ENCODE results near the gene EFCAB6. TPM values are rescaled to one million over a fixed set of nuclear protein-coding genes. Genes with fewer than 3 reads are reported as not detected.

The EFCAB6 gene
- total RNA-seq, 1 experiment from 2014 or later = not detected

DNA sequence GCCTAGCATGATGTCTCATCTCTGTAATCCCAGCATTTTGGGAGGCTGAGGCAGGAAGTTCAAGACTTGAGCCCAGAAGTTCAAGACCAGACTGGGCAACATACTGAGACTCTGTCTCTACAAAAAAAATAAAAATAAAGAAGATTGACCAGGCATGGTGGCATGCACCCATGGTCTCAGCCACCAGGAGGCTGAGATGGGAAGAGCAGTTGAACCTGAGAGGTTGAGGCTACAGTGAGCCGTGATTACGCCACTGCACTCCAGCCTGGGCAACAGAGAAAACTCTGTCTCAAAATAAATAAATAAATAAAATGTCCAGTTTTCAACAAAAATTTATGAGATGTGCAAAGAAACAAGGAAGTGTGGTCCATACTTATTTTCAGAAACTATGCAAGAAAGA lies 28.3 kb downstream of the EFCAB6 start:
- H3K36me3 ChIP-seq (ENCODE audit: control insufficient read depth, insufficient read depth, low read length) = no peaks in the 10 kb centered on the region
- POLR2A ChIA-PET = no interaction called here
- H3K4me1 ChIP-seq = no peaks in the 10 kb centered on the region
- H3K4me3 ChIP-seq (ENCODE audit: low read depth, low read length) = no peak overlapping the region
- intact Hi-C loops (cut with micrococcal nuclease; ENCODE audit: unreplicated experiment) = no loop called here
- no peaks in the 10 kb centered on the region for H3K9me3 Mint-ChIP-seq (ENCODE audit: unreplicated experiment)
- peaks cover 5% of the 10 kb centered on the region; the same call in 1 of the 2 replicates for H3K9me3 ChIP-seq
- no TSS peak for BruUV-seq (replicated peaks)
- TF ChIP-seq, protein P1, sequence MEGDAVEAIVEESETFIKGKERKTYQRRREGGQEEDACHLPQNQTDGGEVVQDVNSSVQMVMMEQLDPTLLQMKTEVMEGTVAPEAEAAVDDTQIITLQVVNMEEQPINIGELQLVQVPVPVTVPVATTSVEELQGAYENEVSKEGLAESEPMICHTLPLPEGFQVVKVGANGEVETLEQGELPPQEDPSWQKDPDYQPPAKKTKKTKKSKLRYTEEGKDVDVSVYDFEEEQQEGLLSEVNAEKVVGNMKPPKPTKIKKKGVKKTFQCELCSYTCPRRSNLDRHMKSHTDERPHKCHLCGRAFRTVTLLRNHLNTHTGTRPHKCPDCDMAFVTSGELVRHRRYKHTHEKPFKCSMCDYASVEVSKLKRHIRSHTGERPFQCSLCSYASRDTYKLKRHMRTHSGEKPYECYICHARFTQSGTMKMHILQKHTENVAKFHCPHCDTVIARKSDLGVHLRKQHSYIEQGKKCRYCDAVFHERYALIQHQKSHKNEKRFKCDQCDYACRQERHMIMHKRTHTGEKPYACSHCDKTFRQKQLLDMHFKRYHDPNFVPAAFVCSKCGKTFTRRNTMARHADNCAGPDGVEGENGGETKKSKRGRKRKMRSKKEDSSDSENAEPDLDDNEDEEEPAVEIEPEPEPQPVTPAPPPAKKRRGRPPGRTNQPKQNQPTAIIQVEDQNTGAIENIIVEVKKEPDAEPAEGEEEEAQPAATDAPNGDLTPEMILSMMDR (IDR thresholded peaks at IDR 0.05; ENCODE audit: insufficient read depth in 1 of 2, low read depth in 1 of 2, low read length in 1 of 2, severe bottlenecking in 1 of 2, unreplicated experiment in 1 of 2) = no peak
- H3K36me3 Mint-ChIP-seq (ENCODE audit: insufficient read depth, unreplicated experiment) = no peaks in the 10 kb centered on the region
- no peak overlapping the region for H3K4me3 Mint-ChIP-seq (ENCODE audit: unreplicated experiment)
- H3K27ac Mint-ChIP-seq (ENCODE audit: unreplicated experiment) = no peak overlapping the region
- no peaks in the 10 kb centered on the region for H3K4me1 Mint-ChIP-seq (ENCODE audit: low read depth, unreplicated experiment)
- CTCF ChIA-PET = no interaction called here
- DNase-seq = peak in 1 of 2 experiments; percentile 5
- H3K27me3 ChIP-seq (replicated peaks; ENCODE audit: control insufficient read depth, insufficient read depth, low read length) = no peaks in the 10 kb centered on the region
- H3K27me3 Mint-ChIP-seq (ENCODE audit: insufficient read depth, unreplicated experiment) = peaks cover 4% of the 10 kb centered on the region

DNA sequence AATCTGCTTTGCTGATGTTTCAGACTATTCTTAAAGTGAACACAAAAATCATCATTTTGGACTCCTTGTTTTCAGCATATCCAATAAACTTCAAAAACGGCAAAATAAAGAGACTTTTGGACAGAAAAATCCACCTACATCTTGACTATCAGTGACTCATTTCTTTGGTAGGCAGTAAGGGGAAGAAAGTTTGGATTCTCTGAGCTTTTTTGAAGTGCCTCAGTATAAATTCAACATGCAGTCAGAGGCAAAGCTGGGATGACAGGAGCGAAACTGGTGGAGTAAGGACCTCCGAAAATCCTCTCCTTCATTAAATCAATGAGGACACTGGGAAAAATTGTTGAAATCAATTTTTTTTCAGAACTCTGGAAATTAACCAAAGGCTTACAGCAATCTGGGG lies 29.7 kb downstream of the EFCAB6 start:
- BruUV-seq (replicated peaks) = no TSS peak
- Histone ChIP-seq H3K27me3 (replicated peaks; ENCODE audit: control insufficient read depth, insufficient read depth, low read length) (no peaks in the 10 kb centered on the region; the same call in 1 of the 2 replicates), H3K4me1 (no peaks in the 10 kb centered on the region), H3K36me3 (ENCODE audit: control insufficient read depth, insufficient read depth, low read length) (no peaks in the 10 kb centered on the region), H3K4me3 (ENCODE audit: low read depth, low read length) (no peak overlapping the region), H3K9me3 (0 out of 2 replicates have a peak, but pooled peaks cover under 1% of the 10 kb centered on the region)
- Mint-ChIP-seq H3K4me1 (ENCODE audit: low read depth, unreplicated experiment) (no peaks in the 10 kb centered on the region), H3K9me3 (ENCODE audit: unreplicated experiment) (no peaks in the 10 kb centered on the region), H3K27ac (ENCODE audit: unreplicated experiment) (no peak overlapping the region), H3K4me3 (ENCODE audit: unreplicated experiment) (no peak overlapping the region), H3K36me3 (ENCODE audit: insufficient read depth, unreplicated experiment) (no peaks in the 10 kb centered on the region), H3K27me3 (ENCODE audit: insufficient read depth, unreplicated experiment) (peaks cover 4% of the 10 kb centered on the region)
- no peak for DNase-seq
- POLR2A ChIA-PET = no interaction called here
- intact Hi-C loops (cut with micrococcal nuclease; ENCODE audit: unreplicated experiment) = no loop called here
- TF ChIP-seq, protein P1 (IDR thresholded peaks at IDR 0.05; ENCODE audit: insufficient read depth in 1 of 2, low read depth in 1 of 2, low read length in 1 of 2, severe bottlenecking in 1 of 2, unreplicated experiment in 1 of 2) = no peak
- CTCF ChIA-PET = no interaction called here

DNA sequence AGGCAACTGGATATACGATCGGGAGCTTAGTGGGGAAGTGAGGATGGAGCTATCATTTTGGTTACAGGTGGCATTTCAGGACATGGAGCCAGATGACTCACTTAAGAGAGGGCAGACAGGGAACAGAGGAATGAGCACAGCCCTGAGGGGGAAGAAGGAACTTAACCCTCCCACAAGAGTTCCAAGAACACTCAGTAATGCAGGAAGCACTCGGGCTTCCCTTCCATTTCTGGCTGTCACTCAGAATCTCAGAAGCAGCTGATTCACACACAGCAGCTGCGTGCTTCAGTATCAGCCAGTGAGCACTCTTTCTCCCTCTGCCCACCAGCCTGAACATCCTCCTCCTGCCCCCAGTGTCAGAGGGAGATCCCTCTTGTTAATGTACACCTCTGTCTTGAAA lies 34.8 kb downstream of the EFCAB6 start:
- intact Hi-C loops (cut with micrococcal nuclease; ENCODE audit: unreplicated experiment) = no loop called here
- CTCF ChIA-PET = no interaction called here
- Histone ChIP-seq H3K4me1 (no peaks in the 10 kb centered on the region), H3K36me3 (ENCODE audit: control insufficient read depth, insufficient read depth, low read length) (no peaks in the 10 kb centered on the region), H3K9me3 (no peaks in the 10 kb centered on the region), H3K27me3 (replicated peaks; ENCODE audit: control insufficient read depth, insufficient read depth, low read length) (no peaks in the 10 kb centered on the region; the same call in 1 of the 2 replicates), H3K4me3 (ENCODE audit: low read depth, low read length) (no peak overlapping the region)
- Mint-ChIP-seq H3K27ac (ENCODE audit: unreplicated experiment) (no peak overlapping the region), H3K27me3 (ENCODE audit: insufficient read depth, unreplicated experiment) (peaks cover 19% of the 10 kb centered on the region), H3K4me3 (ENCODE audit: unreplicated experiment) (no peak overlapping the region), H3K36me3 (ENCODE audit: insufficient read depth, unreplicated experiment) (no peaks in the 10 kb centered on the region), H3K4me1 (ENCODE audit: low read depth, unreplicated experiment) (no peaks in the 10 kb centered on the region), H3K9me3 (ENCODE audit: unreplicated experiment) (no peaks in the 10 kb centered on the region)
- BruUV-seq (replicated peaks) = no TSS peak
- POLR2A ChIA-PET = no interaction called here
- TF ChIP-seq, protein P1 (IDR thresholded peaks at IDR 0.05; ENCODE audit: insufficient read depth in 1 of 2, low read depth in 1 of 2, low read length in 1 of 2, severe bottlenecking in 1 of 2, unreplicated experiment in 1 of 2) = no peak
- no peak for DNase-seq

Measured in Caco-2 (cell line).